ENCODE measurements around the gene EXOC3L4.
A peak's percentile ranks its signal among the peaks of the same experiment; 100 is the strongest.

Gene EXOC3L4

DNA sequence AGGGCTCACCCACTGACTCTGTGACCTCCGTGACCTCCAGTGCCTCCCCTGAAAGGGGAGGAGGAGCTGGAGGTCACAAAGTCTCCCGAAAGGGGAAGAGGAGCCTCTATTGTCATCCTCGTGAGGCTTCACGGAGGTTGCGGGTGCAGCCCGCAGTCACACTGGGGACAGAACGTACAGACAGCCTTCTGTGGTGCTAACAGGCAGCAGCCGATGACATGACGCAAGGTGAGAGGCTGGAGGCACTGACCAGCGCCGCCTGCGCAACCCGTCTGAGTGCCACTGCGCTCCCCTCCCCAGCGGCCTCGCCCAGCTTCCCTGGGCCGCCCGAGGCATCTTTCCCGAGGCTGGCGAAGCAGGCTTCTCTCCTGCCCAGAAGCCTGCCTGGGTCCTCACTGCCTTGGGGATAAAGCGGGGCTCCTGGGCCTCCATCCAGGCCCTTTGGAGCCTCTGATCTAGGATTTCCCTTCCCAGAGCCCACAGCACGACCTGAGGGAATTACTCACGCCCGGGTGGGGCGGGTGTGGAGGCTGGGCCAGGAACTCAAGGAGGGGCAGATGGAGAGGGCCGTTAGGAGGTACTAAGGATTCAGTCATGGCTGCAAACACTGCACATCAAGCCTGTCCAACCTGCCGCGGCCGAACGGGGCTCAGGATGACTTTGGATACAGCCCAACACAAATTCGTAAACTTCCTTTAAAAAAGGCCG lies 22.8 kb upstream of the EXOC3L4 start:
- no peak for DNase-seq

GRCh38 chr14:103072595-103073366 lies 21.7 kb upstream of the EXOC3L4 start:
- DNase-seq, result no peak

DNA sequence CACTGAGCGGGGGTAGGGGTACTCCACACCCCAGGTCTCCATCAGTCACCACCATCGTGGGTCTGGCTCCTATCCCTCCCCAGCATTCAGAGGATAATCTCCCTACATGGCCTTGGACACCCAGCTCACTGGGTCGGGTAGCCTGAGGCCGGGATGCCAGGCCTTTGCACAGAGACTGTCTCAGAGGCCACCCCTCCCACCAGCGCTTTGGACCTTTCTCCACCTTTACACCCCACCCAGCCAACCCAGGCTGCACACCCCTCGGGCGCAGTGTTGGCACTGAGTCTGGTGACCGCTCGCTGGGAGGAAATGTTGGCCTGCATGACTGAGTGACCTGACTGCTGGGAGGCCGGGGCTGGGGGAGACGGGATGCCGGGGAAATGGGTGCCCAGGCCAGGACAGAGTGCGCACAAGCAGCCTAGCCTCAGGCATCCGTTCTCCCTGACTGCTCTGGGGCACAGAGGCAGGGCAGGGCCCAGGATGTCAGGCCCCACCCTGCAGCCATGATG lies 21.1 kb upstream of the EXOC3L4 start:
- no peak for DNase-seq

DNA sequence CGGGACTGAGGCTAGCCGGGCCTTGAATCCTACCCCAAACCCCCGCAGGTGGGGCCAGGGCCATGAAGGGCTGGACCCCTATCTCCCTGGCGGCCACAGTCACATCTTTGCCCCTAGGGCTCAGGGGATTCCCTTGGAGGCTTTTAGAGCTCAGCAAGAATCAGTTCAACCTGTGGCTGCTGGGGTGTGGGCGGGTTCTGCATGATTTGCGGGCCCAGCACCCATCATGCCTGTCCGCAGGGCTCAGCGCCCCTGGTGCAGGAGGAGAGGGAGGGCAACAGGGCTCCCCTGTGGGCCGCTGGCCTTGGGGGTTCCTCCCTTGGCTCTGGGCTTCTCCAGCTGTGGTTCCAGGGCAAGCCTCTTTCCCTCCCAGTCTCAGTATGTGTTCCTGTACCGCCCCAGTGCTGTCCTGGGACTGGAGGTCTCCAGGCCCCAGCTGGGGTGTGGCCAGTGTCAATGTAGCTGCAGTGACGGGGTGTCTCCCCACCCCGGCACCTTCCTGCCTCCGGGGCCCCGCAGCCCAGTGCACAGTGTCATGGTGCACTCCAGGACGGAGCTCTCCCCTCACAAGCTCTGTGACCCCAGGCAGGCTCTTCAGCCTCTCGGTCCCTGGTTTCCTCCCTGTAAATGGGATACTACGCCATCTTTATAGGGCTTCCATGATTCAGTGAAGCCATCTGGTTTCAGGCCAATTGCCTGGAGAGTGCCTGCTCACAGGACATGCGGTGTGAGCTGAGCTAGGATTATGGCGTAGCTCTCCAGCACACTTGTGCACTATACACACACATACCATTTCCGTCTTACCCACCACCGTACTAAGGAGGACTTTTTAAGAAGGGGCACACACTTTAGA lies 20.4 kb upstream of the EXOC3L4 start:
- no peak for DNase-seq

DNA sequence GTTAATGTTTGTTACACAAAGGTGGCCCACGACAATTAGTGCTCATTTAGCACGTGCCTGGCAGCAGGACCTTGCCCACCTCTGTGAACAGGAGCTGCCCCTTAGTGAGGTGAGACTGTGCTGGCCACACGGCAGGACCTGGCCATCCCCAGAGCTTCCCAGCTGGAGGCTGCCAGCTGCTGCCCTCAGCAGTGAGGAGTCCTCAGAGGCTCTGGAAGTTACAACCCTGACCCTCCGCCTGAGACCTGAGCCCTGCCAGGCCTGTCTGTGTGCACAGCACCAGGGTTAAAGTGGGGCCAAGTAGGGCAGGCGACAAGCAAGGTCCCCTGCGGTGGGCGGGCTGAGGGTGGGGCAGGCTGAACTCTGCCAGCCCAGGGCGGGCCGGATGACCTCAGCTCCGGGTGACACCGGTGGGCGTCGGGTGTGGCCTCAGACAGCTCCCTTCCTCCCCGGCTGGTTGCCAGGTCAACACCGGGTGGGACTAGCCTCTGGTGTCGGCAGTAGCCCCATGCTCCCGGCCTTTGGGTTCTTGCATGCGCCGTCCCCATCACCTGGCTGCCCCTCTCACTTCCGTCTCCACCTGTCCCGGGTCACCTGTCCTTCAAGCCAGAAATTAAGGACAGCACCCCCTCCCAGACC lies 19.7 kb upstream of the EXOC3L4 start:
- DNase-seq, result peak; percentile 23

DNA sequence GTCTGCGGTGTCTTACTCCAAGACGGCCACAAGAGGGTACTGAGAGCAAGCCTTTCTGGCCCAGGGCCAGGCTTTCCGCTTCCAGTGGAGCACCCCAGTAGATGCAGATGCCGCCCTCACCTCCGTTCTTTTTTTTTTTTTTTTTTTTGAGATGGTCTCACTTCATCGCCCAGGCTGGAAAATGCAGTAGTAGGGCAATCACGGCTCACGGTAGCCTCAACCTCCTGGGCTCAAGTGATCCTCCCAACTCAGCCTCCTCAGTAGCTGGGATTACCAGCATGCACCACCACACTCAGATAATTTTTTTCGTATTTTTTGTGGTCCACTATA lies 16.1 kb upstream of the EXOC3L4 start:
- DNase-seq, result peak; percentile 78

DNA sequence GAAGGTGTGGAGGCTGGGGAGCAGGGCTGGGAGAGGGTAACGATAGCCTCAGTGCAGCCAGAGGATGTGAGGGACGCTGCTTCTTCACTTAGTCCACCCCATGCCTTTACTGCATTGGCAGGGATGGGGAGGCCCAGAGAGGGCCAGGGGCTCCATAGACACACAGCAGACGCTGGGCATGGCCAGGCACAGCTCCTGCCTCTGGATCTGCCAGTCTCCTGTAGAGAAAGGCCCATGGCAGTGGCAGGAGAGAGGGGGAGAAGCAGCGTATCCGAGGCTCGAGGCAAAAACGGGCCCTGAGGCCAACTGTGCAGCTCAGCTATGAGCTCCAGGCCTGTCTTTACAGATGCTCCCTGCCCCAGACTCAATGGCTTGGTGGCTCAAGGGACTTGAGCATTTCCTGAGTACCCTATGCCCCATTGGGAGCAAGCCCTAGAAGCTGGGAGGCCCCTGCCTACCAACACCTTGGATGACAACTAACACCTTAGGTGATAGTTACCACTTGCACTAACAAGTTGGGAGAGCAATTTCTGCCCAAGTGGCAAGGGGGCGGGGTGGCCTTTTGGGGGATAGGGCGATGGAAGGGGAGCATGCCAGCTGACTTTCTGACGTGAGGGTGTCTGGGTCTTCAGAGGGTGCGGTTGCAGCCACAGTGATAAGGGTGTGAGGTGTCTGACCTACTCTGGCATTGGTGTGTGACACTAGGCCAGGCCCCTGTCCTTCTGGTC lies 15.5 kb upstream of the EXOC3L4 start:
- DNase-seq, result no peak

DNA sequence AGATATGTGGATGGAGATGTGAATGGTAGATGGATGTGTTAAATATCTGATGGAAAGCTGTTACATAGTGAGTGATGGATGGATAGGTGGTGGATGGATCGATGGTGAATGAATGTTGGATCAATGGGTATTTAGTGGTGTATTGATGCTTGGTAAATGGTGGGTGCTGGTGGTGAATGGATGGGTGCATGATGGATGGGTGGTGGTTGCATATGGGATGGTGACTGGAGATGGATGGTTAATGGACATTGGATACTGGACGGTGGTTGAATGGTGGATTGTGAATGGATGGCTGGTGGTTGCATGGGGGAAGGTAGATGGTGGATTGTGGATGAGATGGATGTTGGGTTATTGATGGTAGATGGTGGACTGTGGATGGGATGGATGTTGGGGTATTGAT lies 12.6 kb upstream of the EXOC3L4 start:
- DNase-seq, result no peak

GRCh38 chr14:103084021-103084919 lies 10.3 kb upstream of the EXOC3L4 start, which contains the start of gene LBHD2:
Gene LBHD2, plus strand, starts transcription at chr14:103084210. Its CDS starts 1,803 bp downstream, at chr14:103086013.
- DNase-seq, result no peak

DNA sequence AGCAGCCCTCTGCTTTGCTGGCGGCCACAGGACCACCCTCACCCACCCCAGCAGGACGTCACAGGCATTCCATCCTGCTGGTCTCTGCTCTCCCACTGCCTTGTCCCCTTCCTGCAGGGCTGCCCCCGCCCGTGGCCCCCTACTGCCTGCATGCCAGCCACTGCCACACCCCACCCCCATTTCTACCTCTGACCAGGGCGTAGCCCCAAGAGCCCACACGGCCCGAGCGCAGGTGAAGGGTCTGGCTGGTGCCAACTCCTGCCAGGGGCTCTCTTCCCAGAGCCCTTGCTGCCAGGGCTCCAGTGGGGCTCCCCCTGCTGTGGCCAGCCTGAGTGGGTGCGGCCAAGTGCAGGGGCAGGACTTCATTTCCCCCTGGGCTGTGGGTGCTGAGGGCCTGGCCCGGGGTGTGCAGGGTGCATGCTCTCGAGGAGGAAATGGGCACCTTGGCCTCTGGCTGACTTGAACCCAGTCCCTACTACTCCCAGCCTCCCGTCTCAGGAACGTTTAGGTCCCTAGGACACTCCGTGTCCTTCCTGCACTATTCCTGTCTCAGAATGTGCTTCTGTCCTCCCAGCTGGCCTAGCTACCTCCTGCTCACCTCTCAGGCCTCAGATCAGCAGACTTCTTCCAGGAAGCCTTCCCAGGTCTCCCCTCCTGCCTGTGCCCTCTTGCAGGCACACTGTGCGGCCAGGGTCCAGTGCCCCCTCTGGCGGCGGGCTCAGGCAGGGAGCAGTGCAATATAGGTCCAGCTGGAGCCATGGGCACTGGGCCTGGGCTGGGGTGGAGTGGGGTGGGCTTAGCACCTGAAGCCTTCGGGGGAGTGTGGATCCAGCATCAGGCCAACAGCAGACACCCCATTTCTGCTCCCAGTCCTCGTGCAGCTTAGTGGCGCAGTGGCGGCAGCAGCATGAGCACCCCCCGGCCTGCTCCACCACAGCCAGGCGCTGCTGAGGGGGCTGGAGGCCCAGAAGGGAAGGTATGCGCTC lies 9.1 kb upstream of the EXOC3L4 start:
- DNase-seq, result no peak

GRCh38 chr14:103086771-103087342 lies 7.7 kb upstream of the EXOC3L4 start:
- no peak for DNase-seq

DNA sequence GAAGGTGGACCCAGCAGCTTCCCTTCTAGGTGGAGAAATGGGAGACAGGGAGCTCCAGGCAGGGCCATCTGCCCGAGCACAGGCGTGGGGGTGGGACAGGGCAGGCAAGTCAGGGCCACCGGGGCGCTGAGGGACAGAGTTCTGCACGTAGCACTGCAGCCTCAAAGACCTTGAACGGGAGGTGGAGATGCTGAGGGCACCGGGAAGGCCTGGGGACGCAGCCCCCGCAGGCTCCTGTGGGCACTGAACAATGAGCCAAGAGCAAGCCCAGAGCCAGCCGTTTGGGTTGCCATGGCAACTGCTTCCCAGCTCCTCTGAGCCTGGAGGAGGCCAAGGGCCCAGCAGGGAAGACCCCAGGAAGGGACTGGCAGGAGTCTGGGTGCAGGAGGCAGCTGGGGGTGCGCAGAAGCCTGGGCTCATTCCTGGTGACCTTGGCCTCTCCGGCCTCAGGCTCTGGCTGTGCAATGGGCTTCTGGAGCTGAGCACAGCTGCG lies 7.1 kb upstream of the EXOC3L4 start:
- DNase-seq, result no peak

DNA sequence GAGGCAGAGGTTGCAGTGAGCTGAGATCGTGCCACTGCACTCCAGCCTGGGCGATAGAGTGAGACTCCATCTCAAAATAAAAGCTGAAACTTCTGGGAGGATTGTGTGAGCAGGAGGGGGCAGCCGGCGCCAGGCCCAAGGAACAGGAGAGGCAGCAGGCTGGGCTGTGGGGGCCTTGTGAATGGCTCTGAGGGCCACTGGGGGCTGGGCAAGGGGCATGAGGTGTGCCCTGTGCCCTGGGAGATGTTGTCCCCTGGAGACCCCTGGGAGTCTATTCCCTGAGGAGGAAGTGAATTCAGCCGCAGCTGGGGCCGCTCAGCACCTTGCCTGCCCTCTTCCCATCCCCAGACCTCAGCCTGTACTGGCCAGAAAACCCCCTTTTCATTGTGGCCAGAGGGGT lies 5.6 kb upstream of the EXOC3L4 start:
- no peak for DNase-seq

DNA sequence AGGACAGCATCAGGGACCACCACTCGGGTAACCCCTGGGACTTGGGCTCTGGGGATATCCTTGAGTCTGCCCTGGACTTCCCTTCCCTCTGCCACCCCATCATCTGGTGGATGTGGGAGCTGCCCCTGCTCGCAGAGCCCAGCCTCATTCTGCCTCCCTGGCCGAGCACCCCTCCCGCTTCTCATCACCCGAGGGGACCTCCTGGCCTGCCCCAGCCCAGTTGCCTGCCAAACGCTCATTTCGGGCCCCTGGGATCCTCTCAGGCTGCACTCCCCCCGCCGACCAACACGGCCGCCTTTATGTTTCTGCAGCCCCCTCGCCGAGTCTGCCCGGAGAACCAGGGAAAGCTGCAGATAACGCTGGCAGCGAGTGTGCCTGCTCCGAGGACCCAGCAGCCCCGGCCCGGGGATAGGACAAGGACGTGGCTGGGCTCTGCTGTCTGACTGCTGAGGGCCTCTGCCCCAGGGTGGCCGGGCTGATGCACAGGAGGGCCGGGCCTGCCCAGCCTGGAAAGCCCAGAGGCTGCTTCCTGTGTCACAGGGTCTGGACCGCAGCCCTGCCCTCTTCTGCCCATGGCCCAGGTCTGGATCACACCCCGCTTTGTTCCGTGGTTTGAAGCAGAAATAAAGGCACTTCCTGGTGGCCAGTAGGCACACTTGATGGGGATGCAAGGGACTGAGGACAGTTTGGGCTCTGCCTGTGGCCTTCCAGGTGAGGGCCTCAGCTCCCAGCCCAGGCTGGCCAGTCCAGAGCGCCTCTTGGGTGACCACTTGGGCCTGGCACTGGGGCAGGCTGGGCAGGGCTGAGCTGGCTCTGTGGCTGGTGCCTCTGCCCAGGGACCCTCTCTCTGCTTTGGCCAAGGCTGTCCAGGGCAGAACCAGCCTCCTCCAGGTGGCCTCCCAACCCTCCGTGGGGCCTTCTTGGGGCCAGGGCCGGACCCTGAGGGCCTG lies 4.9 kb upstream of the EXOC3L4 start:
- no peak for DNase-seq

DNA sequence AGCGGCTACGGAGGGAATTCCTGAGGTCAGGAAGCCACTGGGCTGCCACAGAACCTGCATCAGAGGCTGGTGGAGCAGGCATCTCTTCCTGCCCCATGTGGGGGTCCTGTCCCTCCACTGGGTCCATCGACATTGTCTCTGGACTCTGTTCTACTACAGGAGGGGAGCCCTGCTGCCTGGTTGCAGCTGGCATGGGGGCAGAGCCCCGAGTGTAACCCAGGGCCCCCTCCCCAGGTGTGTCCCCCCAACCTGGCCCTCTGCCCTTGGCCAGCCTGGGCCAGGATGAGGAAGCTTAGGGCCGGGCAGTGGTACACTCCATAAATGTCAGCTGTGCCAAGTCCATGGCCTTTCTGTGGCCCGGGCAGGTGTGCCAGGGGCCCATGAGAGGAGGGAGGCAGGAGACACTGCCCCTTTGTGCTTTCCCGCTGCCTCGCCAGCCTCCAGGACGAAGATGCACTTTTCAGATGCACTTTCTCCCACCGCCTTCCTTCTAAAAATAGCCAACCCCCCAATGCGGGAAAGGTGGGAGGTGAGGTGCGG lies 4.0 kb upstream of the EXOC3L4 start:
- no peak for DNase-seq

- DNase-seq, result peak; percentile 77
These were observed 3.3 kb upstream of the EXOC3L4 start for GRCh38 chr14:103091041-103091882.

GRCh38 chr14:103091883-103092222 lies 2.7 kb upstream of the EXOC3L4 start:
- no peak for DNase-seq

Data from CD4-positive, alpha-beta T cell treated with Interferon gamma for 1 hour (primary cell).